ENCODE results near the gene KDM3B.

DNA sequence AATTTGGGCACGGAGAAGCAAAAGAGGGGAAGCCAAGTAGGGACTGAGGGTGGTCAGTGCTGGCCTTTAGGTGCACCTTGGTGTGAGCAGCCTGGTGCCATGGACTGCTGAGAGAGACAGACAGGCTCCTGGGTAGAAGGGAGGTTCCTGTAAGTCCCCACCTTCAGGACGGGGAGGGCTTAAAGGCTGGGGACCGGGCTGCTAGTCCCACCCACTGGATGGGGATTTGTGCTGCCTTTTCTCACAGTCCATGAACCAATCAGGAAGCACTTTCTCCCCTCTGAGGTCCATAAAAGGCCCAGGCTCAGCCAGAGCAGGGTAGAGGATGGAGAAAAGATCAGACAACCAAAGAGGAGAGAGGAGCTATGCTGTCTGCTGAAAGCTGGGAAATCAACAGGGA lies 36.1 kb upstream of the KDM3B start:
- TF ChIP-seq, protein P1, sequence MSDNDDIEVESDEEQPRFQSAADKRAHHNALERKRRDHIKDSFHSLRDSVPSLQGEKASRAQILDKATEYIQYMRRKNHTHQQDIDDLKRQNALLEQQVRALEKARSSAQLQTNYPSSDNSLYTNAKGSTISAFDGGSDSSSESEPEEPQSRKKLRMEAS (IDR thresholded peaks at IDR 0.05): no peak
- TF ChIP-seq, protein P2, sequence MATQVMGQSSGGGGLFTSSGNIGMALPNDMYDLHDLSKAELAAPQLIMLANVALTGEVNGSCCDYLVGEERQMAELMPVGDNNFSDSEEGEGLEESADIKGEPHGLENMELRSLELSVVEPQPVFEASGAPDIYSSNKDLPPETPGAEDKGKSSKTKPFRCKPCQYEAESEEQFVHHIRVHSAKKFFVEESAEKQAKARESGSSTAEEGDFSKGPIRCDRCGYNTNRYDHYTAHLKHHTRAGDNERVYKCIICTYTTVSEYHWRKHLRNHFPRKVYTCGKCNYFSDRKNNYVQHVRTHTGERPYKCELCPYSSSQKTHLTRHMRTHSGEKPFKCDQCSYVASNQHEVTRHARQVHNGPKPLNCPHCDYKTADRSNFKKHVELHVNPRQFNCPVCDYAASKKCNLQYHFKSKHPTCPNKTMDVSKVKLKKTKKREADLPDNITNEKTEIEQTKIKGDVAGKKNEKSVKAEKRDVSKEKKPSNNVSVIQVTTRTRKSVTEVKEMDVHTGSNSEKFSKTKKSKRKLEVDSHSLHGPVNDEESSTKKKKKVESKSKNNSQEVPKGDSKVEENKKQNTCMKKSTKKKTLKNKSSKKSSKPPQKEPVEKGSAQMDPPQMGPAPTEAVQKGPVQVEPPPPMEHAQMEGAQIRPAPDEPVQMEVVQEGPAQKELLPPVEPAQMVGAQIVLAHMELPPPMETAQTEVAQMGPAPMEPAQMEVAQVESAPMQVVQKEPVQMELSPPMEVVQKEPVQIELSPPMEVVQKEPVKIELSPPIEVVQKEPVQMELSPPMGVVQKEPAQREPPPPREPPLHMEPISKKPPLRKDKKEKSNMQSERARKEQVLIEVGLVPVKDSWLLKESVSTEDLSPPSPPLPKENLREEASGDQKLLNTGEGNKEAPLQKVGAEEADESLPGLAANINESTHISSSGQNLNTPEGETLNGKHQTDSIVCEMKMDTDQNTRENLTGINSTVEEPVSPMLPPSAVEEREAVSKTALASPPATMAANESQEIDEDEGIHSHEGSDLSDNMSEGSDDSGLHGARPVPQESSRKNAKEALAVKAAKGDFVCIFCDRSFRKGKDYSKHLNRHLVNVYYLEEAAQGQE (IDR thresholded peaks at IDR 0.05; ENCODE audit: low read depth): no peak
- TF ChIP-seq FOXM1 (IDR thresholded peaks at IDR 0.05; ENCODE audit: borderline replicate concordance, low read depth) (no peak), TAF1 (IDR thresholded peaks at IDR 0.05; ENCODE audit: low read depth) (no peak), TCF12 (IDR thresholded peaks at IDR 0.05; ENCODE audit: low read depth) (no peak), EGR1 (IDR thresholded peaks at IDR 0.05) (no peak), EP300 (IDR thresholded peaks at IDR 0.05; ENCODE audit: borderline replicate concordance) (no peak), RAD21 (IDR thresholded peaks at IDR 0.05; ENCODE audit: low read depth) (no peak), CEBPB (IDR thresholded peaks at IDR 0.05) (no peak), TEAD4 (IDR thresholded peaks at IDR 0.05) (no peak)

Measured in Ishikawa (cell line).